Brain pericyte (primary cell): Measurements from ENCODE around the gene MAGEB6.
"Not testable (repeated sequence)": the region's sequence is repeated elsewhere in the genome, so short reads cannot be mapped to it uniquely, and the experiment has no call there.

Experiments used
- DNase-seq: peaks from one replicate; pipeline ENCODE4 v3.0.0-alpha.2; 2012; ENCODE audit warnings: low read depth, low spot score

Gene MAGEB6, protein sequence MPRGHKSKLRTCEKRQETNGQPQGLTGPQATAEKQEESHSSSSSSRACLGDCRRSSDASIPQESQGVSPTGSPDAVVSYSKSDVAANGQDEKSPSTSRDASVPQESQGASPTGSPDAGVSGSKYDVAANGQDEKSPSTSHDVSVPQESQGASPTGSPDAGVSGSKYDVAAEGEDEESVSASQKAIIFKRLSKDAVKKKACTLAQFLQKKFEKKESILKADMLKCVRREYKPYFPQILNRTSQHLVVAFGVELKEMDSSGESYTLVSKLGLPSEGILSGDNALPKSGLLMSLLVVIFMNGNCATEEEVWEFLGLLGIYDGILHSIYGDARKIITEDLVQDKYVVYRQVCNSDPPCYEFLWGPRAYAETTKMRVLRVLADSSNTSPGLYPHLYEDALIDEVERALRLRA

GRCh38 chrX:26192204-26192603, at the start of gene MAGEB6:
MAGEB6 (plus strand) TSS chrX:26192440; CDS start chrX:26193847, 1,407 bp downstream.
- no peak for DNase-seq

DNA sequence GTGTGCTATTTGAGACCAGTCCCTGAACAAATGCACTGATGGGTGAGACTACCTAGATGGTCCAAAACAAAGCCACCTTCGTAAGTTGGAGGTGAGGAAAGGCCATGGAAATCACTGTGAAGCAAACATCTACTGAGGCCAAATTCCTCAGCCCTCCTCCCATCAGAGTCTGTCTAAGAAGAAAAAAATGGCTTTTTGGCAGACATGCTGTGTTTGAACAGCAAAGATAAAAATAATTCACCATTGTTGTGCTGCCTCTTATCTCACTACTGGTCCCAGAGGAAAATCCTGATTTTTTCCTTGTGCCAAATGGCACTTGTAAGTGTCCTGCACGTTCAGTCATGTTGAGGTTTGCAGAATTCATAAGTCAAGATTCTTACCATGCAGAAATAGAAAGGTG, 46.2 kb upstream of the MAGEB6 start:
- no peak for DNase-seq

GRCh38 chrX:26160301-26160700, 31.9 kb upstream of the MAGEB6 start, which contains the start of gene MAGEB6B:
MAGEB6B (plus strand) TSS chrX:26160601; CDS start chrX:26160601, 0 bp downstream.
- no peak for DNase-seq

DNA sequence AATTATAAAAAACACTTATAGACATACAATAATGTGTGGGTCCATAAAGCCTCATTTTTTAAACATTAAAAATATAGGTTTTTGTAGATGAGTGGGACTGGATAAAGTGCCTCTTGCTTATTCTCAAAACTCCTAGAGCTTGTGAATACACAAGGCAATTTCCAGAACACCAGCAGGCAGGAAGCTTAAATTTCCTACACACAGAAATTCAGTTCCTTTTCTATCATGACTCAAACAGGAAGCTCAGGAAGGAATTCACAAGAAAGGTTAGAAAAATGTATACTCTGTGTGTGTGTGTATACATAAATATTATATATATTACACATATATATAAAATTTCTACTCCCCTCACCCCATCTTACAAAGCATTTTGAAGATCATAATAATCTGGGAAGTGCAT, 11.3 kb downstream of the MAGEB6 start:
- no peak for DNase-seq

DNA sequence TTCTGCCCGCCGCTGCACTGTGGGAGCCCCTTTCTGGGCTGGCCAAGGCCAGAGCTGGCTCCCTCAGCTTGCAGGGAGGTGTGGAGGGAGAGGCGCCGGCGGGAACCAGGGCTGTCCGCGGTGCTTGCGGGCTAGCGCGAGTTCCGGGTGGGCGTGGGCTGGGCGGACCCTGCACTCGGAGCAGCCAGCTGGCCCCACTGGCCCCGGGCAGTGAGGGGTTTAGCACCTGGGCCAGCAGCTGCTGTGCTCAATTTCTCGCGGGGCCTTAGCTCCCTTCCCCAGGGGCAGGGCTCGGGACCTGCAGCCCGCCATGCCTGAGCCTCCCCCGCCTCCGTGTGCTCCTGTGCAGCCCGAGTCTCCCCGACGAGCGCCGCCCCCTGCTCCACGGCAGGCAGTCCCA, 12.5 kb downstream of the MAGEB6 start:
- DNase-seq, result not testable (repeated sequence)

DNA sequence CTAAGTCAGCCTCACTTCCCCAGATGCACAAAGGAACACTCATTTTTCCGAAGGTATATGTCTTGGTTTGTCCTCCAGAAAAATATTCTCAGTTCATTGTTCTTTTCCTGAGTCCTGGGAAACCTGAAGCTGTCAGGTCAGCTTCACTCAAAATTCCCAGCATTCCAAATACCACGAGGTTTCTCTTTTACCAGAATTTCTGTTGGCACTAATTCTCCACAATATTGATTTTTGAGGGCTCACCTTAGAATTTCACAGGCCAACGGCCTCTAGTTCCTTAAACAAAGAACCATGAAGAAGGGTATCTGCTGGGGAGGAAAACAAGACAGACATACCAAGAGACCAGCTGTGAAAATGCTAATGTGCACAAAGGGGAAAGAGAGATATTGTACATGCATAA, 15.8 kb downstream of the MAGEB6 start:
- DNase-seq, result no peak

GRCh38 chrX:26215869-26216268, 23.6 kb downstream of the MAGEB6 start, which contains the start of gene MAGEB5:
MAGEB5 (plus strand) TSS chrX:26216169; CDS start chrX:26217302, 1,133 bp downstream.
- no peak for DNase-seq

DNA sequence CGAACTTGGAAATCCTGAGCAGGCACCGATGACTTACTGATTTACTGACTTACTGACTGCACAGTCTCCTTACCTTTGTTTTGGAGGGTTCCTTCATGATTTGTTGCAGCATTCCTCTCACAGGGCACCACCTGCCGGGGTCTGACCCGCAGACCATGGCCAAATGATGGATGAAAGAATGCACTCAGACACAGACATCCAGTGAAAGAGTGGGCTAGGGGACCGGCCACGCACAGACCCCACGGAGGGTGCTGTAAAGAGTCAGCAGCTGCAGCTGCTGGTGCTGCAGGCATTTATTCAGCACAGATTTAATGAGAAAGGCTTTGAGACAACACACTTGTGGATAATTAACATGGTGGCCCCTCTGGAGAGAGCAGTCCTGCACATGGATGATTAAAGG, 27.1 kb downstream of the MAGEB6 start:
- DNase-seq, result no peak

GRCh38 chrX:26234177-26234576, 41.9 kb downstream of the MAGEB6 start:
- DNase-seq, result no peak
